GM12892 (cell line): ENCODE data around the gene GBA2.

ENCODE experiments used
- POLR2A ChIP-seq: IDR thresholded peaks from 2 replicates; pipeline ENCODE4 v1.6.1; 2011; ENCODE audit warnings: low read depth, low read length, control low read depth
- POLR2AphosphoS5 ChIP-seq: IDR thresholded peaks from 2 replicates; pipeline ENCODE4 v1.6.1; 2011; ENCODE audit warnings: low read depth, low read length, control low read depth

- TF ChIP-seq POLR2AphosphoS5 (no peak), POLR2A (no peak)
These were observed 57.2 kb downstream of the GBA2 start for GRCh38 chr9:35691757-35692301.
